HCT116 (cell line): ENCODE measurements around the gene RNASET2.

ENCODE experiments used
- CTCF ChIP-seq, 3 experiments: fragments of 200-600 bp in 1 of 3; sonication (generic) in 1 of 3; IDR thresholded peaks in 2 of 3; conservative IDR thresholded peaks in 1 of 3; 2 replicates each; pipeline ENCODE4 v1.5.1; 2012 to 2017; ENCODE audit warnings: low read depth in 2 of 3, low read length in 2 of 3, antibody characterized with exemption in 1 of 3, borderline replicate concordance in 1 of 3, control low read depth in 1 of 3, mild to moderate bottlenecking in 1 of 3, mixed read lengths in 1 of 3, mixed run types in 1 of 3, moderate library complexity in 1 of 3; ENCODE audit not compliant: insufficient read depth in 1 of 3
- EZH2 ChIP-seq: fragments of 200-600 bp; sonication (generic); IDR thresholded peaks from 2 replicates; pipeline ENCODE4 v1.6.1; 2017; ENCODE audit warnings: antibody characterized with exemption, mixed run types
- FOSL1 ChIP-seq: IDR thresholded peaks from 2 replicates; pipeline ENCODE4 v1.6.1; 2012; ENCODE audit warnings: low read depth
- POLR2A ChIP-seq: IDR thresholded peaks from 2 replicates; pipeline ENCODE4 v1.7.0; 2011; ENCODE audit warnings: borderline replicate concordance; ENCODE audit not compliant: insufficient read depth, insufficient read length; ENCODE audit errors: extremely low read depth
- POLR2AphosphoS5 ChIP-seq: IDR thresholded peaks from 2 replicates; pipeline ENCODE4 v1.6.1; 2011; ENCODE audit warnings: mild to moderate bottlenecking, low read depth, low read length, moderate library complexity
- SP1 ChIP-seq: IDR thresholded peaks from 2 replicates; pipeline ENCODE4 v1.6.1; 2012; ENCODE audit warnings: low read depth
- TCF7L2 ChIP-seq: IDR thresholded peaks from 2 replicates; pipeline ENCODE4 v1.7.0; 2011; ENCODE audit warnings: borderline replicate concordance, inconsistent platforms; ENCODE audit not compliant: insufficient read depth, insufficient read length; ENCODE audit errors: extremely low read depth
- ZBTB33 ChIP-seq: IDR thresholded peaks from 2 replicates; pipeline ENCODE4 v1.6.1; 2011; ENCODE audit warnings: mild to moderate bottlenecking, low read length, moderate library complexity; ENCODE audit not compliant: insufficient replicate concordance; ENCODE audit errors: extremely low read depth
- ZNF274 ChIP-seq: fragments of 200-500 bp; sonication (Bioruptor generic); IDR thresholded peaks from 2 replicates; pipeline ENCODE4 v1.6.1; 2014; ENCODE audit warnings: mild to moderate bottlenecking, low read depth, low read length, inconsistent platforms
- TF ChIP-seq, protein P1 (sequence below): IDR thresholded peaks from 2 replicates; pipeline ENCODE4 v1.6.1; 2012; ENCODE audit warnings: low read depth

DNA sequence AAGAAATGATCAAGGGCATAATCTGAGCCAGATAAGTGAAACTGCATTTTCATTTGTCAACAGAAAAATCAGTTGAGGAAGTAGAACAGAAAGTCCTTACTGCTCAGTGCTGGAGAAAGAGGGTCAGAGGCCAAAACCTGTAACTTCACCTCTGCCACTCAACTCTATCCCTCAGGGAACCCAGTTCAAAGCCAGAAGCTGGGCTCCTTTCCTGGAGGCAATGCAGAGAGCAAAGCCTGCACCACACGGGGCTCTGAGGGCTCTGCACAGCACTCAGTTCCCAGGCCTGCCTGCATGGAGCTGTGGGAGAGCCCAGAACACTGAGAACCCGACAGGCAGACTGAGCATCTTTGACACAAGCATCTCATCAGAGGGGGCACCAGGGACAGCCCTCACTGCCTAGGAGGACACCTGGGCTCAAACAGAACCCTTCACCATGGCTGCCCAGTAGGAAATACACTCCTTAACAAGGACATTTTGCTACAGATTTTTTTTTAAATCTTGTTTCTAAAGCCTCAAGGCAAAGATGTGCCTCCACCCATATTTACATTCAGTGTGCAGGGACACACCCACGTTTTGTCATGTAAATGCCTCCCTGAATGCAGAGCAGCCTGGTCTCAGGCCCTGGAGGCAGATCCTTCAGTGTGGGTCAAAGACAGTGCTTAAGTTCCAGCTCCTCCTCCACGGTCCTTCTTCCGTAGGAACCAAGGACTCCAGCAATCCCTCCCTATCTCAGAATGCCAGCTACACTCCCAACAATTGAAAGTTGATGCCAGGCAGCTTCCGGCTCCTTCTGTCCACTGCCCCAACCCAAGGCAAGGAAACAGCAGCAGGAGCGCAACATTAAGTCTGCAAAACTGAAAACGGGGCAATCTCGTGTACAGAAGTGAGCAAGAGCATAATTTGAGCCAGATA, 6.6 kb downstream of the RNASET2 start:
- TF ChIP-seq ZNF274 (no peak), CTCF (IDR thresholded peaks at IDR 0.05 in 2 of 3, conservative IDR thresholded peaks at IDR 0.05 in 1 of 3; ENCODE audit: borderline replicate concordance in 1 of 3, insufficient read depth in 1 of 3, low read depth in 2 of 3, low read length in 2 of 3) (no peak), ZBTB33 (no peak), POLR2A (no peak), POLR2AphosphoS5 (no peak), EZH2 (no peak), SP1 (no peak), FOSL1 (no peak), TCF7L2 (no peak)
- TF ChIP-seq, protein P1, sequence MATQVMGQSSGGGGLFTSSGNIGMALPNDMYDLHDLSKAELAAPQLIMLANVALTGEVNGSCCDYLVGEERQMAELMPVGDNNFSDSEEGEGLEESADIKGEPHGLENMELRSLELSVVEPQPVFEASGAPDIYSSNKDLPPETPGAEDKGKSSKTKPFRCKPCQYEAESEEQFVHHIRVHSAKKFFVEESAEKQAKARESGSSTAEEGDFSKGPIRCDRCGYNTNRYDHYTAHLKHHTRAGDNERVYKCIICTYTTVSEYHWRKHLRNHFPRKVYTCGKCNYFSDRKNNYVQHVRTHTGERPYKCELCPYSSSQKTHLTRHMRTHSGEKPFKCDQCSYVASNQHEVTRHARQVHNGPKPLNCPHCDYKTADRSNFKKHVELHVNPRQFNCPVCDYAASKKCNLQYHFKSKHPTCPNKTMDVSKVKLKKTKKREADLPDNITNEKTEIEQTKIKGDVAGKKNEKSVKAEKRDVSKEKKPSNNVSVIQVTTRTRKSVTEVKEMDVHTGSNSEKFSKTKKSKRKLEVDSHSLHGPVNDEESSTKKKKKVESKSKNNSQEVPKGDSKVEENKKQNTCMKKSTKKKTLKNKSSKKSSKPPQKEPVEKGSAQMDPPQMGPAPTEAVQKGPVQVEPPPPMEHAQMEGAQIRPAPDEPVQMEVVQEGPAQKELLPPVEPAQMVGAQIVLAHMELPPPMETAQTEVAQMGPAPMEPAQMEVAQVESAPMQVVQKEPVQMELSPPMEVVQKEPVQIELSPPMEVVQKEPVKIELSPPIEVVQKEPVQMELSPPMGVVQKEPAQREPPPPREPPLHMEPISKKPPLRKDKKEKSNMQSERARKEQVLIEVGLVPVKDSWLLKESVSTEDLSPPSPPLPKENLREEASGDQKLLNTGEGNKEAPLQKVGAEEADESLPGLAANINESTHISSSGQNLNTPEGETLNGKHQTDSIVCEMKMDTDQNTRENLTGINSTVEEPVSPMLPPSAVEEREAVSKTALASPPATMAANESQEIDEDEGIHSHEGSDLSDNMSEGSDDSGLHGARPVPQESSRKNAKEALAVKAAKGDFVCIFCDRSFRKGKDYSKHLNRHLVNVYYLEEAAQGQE: no peak
